ENCODE measurements around the gene CDS1.

The CDS1 gene

GRCh38 chr4:84684361-84684760, 101.4 kb downstream of the CDS1 start:
- TF ChIP-seq, protein P1, sequence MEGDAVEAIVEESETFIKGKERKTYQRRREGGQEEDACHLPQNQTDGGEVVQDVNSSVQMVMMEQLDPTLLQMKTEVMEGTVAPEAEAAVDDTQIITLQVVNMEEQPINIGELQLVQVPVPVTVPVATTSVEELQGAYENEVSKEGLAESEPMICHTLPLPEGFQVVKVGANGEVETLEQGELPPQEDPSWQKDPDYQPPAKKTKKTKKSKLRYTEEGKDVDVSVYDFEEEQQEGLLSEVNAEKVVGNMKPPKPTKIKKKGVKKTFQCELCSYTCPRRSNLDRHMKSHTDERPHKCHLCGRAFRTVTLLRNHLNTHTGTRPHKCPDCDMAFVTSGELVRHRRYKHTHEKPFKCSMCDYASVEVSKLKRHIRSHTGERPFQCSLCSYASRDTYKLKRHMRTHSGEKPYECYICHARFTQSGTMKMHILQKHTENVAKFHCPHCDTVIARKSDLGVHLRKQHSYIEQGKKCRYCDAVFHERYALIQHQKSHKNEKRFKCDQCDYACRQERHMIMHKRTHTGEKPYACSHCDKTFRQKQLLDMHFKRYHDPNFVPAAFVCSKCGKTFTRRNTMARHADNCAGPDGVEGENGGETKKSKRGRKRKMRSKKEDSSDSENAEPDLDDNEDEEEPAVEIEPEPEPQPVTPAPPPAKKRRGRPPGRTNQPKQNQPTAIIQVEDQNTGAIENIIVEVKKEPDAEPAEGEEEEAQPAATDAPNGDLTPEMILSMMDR (IDR thresholded peaks at IDR 0.05; ENCODE audit: control extremely low read depth, extremely low read depth, low read depth, missing control alignments): no peak

GRCh38 chr4:84685105-84685504, 102.2 kb downstream of the CDS1 start:
- ChIA-PET POLR2A (no interaction called here), CTCF (interaction anchor here (1.4 kb wide), 1 partner anchor 10 kb away, joined by 5 read pairs; no protein-coding TSS in a partner anchor)
- TF ChIP-seq, protein P1 (IDR thresholded peaks at IDR 0.05; ENCODE audit: control extremely low read depth, extremely low read depth, low read depth, missing control alignments): no peak
- no peak for DNase-seq (ENCODE audit: extremely low spot score)

More at GRCh38 chr4:84684361-84684760, 101.4 kb downstream of the CDS1 start:
- no peak for DNase-seq (ENCODE audit: extremely low spot score)
- POLR2A ChIA-PET: no interaction called here
- CTCF ChIA-PET: interaction anchor here (1.4 kb wide), 1 partner anchor 11 kb away, joined by 5 read pairs; no protein-coding TSS in a partner anchor

DNA sequence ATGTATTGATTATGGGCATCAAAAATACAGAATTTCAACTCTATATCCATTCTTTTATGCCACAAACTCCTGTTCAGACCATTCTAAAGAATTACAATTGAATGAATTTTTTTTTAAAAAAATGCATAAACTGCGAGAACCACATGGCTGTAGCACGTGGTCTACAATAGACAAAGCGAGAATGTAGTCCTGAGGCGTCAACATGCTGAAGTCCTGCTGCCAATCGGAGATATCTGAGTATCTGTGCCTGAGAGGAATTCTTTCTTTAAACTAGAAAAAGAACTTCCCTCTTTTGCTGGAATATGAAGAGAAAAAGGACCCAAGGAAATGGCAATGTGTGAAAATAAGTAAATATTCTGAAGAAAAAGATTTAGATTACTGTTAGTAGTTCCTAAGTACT, 105.7 kb downstream of the CDS1 start:
- ChIA-PET POLR2A (no interaction called here), CTCF (interaction anchor here (1.0 kb wide), 1 partner anchor 16 kb away, joined by 4 read pairs; no protein-coding TSS in a partner anchor)
- DNase-seq (ENCODE audit: extremely low spot score): no peak
- TF ChIP-seq, protein P1 (IDR thresholded peaks at IDR 0.05; ENCODE audit: control extremely low read depth, extremely low read depth, low read depth, missing control alignments): no peak

- POLR2A ChIA-PET: no interaction called here
These were observed 106.3 kb downstream of the CDS1 start for GRCh38 chr4:84689197-84689596.

GRCh38 chr4:84690481-84690880, 107.6 kb downstream of the CDS1 start:
- ChIA-PET CTCF (no interaction called here), POLR2A (no interaction called here)
- TF ChIP-seq, protein P1 (IDR thresholded peaks at IDR 0.05; ENCODE audit: control extremely low read depth, extremely low read depth, low read depth, missing control alignments): no peak
- no peak for DNase-seq (ENCODE audit: extremely low spot score)

More at GRCh38 chr4:84689197-84689596, 106.3 kb downstream of the CDS1 start:
- CTCF ChIA-PET: no interaction called here
- TF ChIP-seq, protein P1 (IDR thresholded peaks at IDR 0.05; ENCODE audit: control extremely low read depth, extremely low read depth, low read depth, missing control alignments): no peak
- no peak for DNase-seq (ENCODE audit: extremely low spot score)

DNA sequence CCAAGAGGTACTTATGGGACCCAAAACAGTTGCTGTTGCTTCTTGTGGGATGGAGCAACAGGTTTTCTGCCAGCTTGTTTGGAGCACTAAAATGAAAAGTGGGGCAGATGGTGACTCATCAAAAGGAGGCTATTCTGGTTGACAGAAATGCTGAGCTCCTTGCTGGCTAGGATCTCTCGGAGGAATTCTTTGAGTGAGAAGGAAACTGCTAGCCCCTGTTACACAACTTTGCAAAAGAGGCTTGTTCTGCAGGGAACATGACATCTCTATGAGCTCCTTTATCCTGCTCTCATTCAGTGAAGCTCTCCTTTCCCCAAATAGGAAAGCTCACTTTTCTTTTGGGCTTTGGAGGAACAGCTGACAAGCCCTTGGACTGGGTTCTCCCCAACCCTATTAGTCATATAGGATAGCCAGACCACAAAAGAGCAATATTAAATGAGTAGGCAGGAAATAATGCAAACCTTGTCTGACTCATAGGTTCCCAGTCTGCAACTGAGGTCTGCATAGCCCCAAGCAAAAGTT, 108.3 kb downstream of the CDS1 start:
- TF ChIP-seq, protein P1 (IDR thresholded peaks at IDR 0.05; ENCODE audit: control extremely low read depth, extremely low read depth, low read depth, missing control alignments): no peak
- POLR2A ChIA-PET: no interaction called here
- CTCF ChIA-PET: interaction anchor here (0.9 kb wide), 1 partner anchor 18 kb away, joined by 3 read pairs; no protein-coding TSS in a partner anchor
- DNase-seq (ENCODE audit: extremely low spot score): no peak

Measured in GM10248 (cell line).